Progenitor cell of endocrine pancreas (in vitro differentiated cells): ENCODE results near the gene USP49. TPM values are rescaled to one million over a fixed set of nuclear protein-coding genes. Genes with fewer than 3 reads are reported as not detected.

Experiments used
- DNase-seq: peaks from one replicate; pipeline ENCODE4 v3.0.0; 2021; ENCODE audit warnings: low spot score; ENCODE audit not compliant: unreplicated experiment
- H3K27ac Mint-ChIP-seq: 2 replicates; pipeline ENCODE4 v1.8.0; 2021; ENCODE audit warnings: mild to moderate bottlenecking, moderate library complexity, mixed read lengths
- H3K27me3 Mint-ChIP-seq: 2 replicates; pipeline ENCODE4 v1.8.0; 2021; ENCODE audit warnings: mixed read lengths
- H3K36me3 Mint-ChIP-seq: 2 replicates; pipeline ENCODE4 v1.8.0; 2022; ENCODE audit warnings: mixed read lengths; ENCODE audit not compliant: insufficient read depth
- H3K4me1 Mint-ChIP-seq: 2 replicates; pipeline ENCODE4 v1.8.0; 2021; ENCODE audit warnings: low read depth, mixed read lengths
- H3K4me3 Mint-ChIP-seq: 2 replicates; pipeline ENCODE4 v1.8.0; 2021; ENCODE audit warnings: low read depth, mild to moderate bottlenecking, moderate library complexity, mixed read lengths
- H3K9me3 Mint-ChIP-seq: 2 replicates; pipeline ENCODE4 v1.8.0; 2021; ENCODE audit warnings: low read depth, mixed read lengths
- CTCF ChIP-seq: fragments of 200-600 bp; sonication (generic); IDR thresholded peaks from one replicate; pipeline ENCODE4 v1.5.0; 2021; ENCODE audit warnings: antibody characterized with exemption, mild to moderate bottlenecking; ENCODE audit not compliant: unreplicated experiment
- total RNA-seq: library from RNA; stranded (reverse); gene quantifications from 2 replicates; pipeline ENCODE4 v1.2.1, GENCODE V29; 2021

Gene USP49
- total RNA-seq, 1 donor from 2014 or later: 19.4 TPM

- Mint-ChIP-seq H3K27ac (no peak overlapping the region), H3K9me3 (no peaks in the 10 kb centered on the region), H3K36me3 (no peaks in the 10 kb centered on the region), H3K4me1 (peaks cover 7% of the 10 kb centered on the region), H3K27me3 (peaks cover 12% of the 10 kb centered on the region), H3K4me3 (no peak overlapping the region)
- no peak for TF ChIP-seq CTCF
- DNase-seq: no peak
Measured at GRCh38 chr6:41741625-41742490, 153.3 kb downstream of the USP49 start.

DNA sequence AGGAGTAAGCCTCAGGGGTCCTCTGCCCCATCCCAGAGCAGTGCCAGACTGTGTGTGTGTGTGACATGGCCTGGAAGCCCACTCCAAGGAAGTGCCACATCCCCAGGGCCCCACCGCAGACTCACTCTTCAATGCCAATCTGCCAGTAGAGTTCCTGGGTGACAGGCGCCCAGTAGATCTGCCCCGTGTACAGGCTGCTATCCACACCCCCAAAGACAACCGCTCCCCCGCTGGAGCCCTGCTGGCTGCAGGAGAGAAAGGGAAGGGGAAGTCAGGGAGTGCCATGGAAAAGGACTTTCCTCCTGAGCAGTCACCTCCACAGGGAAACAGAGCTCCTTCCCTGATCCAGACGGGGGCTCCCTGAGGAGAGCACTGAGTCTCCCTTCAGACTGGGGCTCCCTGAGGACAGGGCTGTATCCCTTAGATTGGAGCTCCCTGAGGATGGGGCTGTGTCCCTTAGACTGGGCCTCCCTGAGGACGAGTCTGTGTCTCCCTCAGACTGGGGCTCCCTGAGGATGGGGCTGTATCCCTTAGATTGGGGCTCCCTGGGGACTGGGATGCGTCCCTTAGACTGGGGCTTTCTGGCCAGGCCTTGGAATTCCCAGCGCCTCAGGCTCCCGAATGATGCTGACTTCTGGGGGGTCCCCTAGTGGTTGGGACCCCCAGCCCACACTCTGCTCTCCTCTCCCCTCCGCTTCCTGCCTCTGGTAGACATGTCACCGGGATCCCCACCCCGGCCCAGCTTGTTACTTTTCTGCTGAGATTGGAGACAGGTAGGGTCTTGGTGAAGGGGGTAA lies 154.6 kb downstream of the USP49 start:
- Mint-ChIP-seq H3K27ac (no peak overlapping the region), H3K4me1 (peaks cover 7% of the 10 kb centered on the region), H3K36me3 (no peaks in the 10 kb centered on the region), H3K4me3 (no peak overlapping the region), H3K27me3 (peaks cover 12% of the 10 kb centered on the region), H3K9me3 (no peaks in the 10 kb centered on the region)
- TF ChIP-seq CTCF: no peak
- no peak for DNase-seq

Other genes with a start within 250 kb of the USP49 start
- 0.48 and 0.55 TPM in 2 replicates for gene TFEB, start 159.8 kb downstream of the USP49 start, total RNA-seq
- gene PGC, start 148.0 kb downstream of the USP49 start, total RNA-seq: not detected in 2 replicates
- 6.3 and 7.6 TPM in 2 replicates for gene FRS3, start 115.5 kb downstream of the USP49 start, total RNA-seq
- 4.3 and 4.9 TPM in 2 replicates for gene PRICKLE4, start 114.6 kb downstream of the USP49 start, total RNA-seq
- gene TOMM6, start 107.7 kb downstream of the USP49 start, total RNA-seq: 172 and 184 TPM in 2 replicates
- 31.2 and 37.1 TPM in 2 replicates for gene MED20, start 25.8 kb upstream of the USP49 start, total RNA-seq
- 32.8 and 35.0 TPM in 2 replicates for gene BYSL, start 26.1 kb upstream of the USP49 start, total RNA-seq
- 10.4 and 11.7 TPM in 2 replicates for gene CCND3, start 46.4 kb upstream of the USP49 start, total RNA-seq
- 38.9 and 40.4 TPM in 2 replicates for gene TAF8, start 155.1 kb upstream of the USP49 start, total RNA-seq
- gene C6orf132, start 247.2 kb upstream of the USP49 start, total RNA-seq: 11.8 and 14.5 TPM in 2 replicates